Measurements from ENCODE around the gene YDJC. TPM values are rescaled to one million over a fixed set of nuclear protein-coding genes. Genes with fewer than 3 reads are reported as not detected.

Gene YDJC, protein sequence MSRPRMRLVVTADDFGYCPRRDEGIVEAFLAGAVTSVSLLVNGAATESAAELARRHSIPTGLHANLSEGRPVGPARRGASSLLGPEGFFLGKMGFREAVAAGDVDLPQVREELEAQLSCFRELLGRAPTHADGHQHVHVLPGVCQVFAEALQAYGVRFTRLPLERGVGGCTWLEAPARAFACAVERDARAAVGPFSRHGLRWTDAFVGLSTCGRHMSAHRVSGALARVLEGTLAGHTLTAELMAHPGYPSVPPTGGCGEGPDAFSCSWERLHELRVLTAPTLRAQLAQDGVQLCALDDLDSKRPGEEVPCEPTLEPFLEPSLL
- total RNA-seq, result 33.0 and 52.6 TPM in 2 replicates

DNA sequence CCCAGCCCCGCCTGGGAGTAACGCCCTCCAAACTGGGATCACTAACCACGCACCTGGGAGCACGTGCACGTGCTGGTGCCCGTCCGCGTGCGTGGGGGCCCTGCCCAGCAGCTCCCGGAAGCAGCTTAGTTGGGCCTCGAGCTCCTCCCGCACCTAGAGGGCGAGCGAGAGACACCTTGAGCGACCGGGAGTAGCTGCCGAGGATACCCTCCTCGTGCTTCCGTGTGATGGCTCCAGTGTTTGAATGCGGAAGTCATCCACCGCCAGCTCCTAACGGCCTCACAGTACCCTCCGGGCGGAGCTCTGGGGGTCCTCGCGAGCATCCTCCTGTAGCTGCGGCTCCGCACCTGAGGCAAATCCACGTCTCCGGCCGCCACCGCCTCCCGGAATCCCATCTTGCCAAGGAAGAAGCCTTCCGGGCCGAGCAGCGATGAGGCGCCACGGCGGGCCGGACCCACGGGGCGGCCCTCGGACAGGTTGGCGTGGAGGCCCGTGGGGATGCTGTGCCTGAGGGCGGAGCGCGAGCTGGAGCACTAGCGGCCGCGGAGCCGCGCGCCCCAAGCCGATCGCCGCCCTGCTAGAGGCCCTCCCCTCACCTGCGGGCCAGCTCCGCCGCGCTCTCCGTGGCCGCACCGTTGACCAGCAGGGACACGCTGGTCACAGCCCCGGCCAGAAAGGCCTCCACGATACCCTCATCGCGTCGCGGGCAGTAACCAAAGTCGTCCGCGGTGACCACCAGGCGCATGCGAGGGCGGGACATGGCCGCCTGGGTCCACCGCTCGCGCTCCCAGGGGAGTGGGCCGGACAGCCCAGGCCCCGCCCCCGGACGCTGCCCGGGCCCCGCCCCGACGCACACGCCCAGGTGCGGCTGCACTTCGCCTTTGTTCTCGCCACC is at the start of gene YDJC:
Gene YDJC (minus strand): TSS at position 768 of the 895 bp plus-strand sequence. CDS start 8 bp downstream, at position 760.

DNA sequence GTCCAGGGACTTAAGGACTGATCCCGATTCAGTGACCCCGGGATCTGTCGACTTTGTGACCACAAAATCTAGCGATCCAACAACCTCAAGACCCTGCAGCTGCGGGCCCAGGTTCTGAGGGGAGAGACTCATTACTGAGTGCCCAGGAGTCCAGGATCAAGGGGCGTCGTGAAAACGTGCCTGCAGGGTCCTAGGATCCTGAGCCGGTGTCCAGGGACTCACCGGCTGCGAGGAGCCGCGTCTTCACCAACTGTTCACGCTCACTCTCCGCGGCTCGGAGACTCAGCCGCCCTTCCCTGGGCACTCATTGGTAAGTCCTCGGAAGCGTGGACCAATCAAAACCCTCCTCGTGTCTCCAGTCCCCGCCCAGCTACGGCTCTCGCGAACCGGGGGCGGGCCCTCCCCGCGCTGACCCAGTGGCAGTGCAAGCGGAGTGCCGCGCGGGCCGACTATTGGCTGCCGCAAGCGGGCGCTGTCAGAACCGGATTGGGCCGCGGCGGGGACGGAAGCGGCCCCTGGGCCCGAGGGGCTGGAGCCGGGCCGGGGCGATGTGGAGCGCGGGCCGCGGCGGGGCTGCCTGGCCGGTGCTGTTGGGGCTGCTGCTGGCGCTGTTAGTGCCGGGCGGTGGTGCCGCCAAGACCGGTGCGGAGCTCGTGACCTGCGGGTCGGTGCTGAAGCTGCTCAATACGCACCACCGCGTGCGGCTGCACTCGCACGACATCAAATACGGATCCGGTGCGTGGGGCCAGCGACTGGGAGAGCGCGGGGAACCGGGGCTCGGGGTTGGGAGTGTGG is 12.2 kb upstream of the YDJC start, which contains the start of gene SDF2L1:
Gene SDF2L1 (plus strand): TSS at position 514 of the 795 bp plus-strand sequence. CDS start 35 bp downstream, at position 549.

DNA sequence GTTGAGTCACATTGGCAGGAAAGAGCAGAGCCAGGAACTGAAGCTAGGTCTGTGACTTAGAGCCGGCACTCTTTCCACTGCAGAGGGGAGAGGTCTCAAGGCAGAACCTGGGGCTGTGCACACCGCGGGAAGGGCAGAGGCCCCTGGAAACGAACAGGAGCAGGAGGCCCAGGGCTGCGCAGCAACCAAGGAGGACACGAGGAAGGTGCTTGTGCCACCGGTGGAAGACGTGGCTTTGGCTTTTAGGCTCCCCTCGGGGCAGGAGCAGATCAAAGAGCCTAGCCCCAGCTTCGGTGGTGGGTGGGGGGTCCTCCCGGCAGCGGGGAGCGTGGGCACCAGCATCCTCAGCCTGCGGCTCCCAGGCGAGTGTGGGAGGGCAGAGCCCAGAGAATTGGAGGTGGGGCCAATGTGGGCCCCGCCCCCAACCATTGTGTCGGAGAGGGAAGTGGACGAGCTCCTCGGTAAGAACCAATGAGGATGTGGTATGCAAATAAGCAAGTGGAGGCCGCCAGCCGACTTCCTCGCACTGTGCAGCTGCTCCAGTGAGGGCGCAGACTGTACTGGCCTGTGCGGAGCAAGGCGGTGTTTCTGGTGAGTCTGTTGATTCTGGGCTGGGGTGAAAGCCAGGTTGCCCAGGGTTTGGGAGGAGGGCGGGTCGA is 2.5 kb upstream of the YDJC start, which contains the start of gene CCDC116:
Gene CCDC116 (plus strand): TSS at position 524 of the 659 bp plus-strand sequence. CDS start 422 bp downstream, outside the sequence.

Small RNAs within 50 kb of the gene (small RNA-seq; reads per million reads assigned to genes)
- gene MIR301B, result 3.7 reads per million, percentile 88 among the genes with 10 or more reads in this experiment

Other genes with a start within 250 kb of the YDJC start
- gene RIMBP3B, start 246.3 kb downstream of the YDJC start, total RNA-seq, result 0.65 and 0.79 TPM in 2 replicates
- gene HIC2, start 212.7 kb downstream of the YDJC start, total RNA-seq, result 13.3 and 19.8 TPM in 2 replicates
- gene TMEM191C, start 162.6 kb downstream of the YDJC start, total RNA-seq, result 1.1 and 2.7 TPM in 2 replicates
- gene RIMBP3C, start 78.6 kb downstream of the YDJC start, total RNA-seq, result 0.79 and 0.87 TPM in 2 replicates
- 33.4 and 51.7 TPM in 2 replicates for gene UBE2L3, start 62.3 kb downstream of the YDJC start, total RNA-seq
- gene CCDC116, start 2.7 kb upstream of the YDJC start, total RNA-seq, result 0.11 and 0.79 TPM in 2 replicates
- gene SDF2L1, start 12.3 kb upstream of the YDJC start, total RNA-seq, result 14.9 and 53.8 TPM in 2 replicates
- gene PPIL2, start 36.0 kb upstream of the YDJC start, total RNA-seq, result 38.5 and 53.8 TPM in 2 replicates
- gene YPEL1, start 105.8 kb upstream of the YDJC start, total RNA-seq, result 0.22 and 1.6 TPM in 2 replicates
- 27.5 and 110 TPM in 2 replicates for gene MAPK1, start 237.6 kb upstream of the YDJC start, total RNA-seq

All from placental epithelial cell (primary cell).